NT2/D1 (cell line): ENCODE results near the gene EHD3.
"Not testable (repeated sequence)": the region's sequence is repeated elsewhere in the genome, so short reads cannot be mapped to it uniquely, and the experiment has no call there.

Source experiments
- DNase-seq: peaks from one replicate; pipeline ENCODE4 v3.0.0-alpha.2; 2011; ENCODE audit warnings: low read depth, low spot score
- H3K27me3 ChIP-seq: 2 replicates; pipeline ENCODE4 v1.6.0; 2011; ENCODE audit warnings: mild to moderate bottlenecking; ENCODE audit not compliant: insufficient read length, insufficient read depth
- H3K36me3 ChIP-seq: 2 replicates; pipeline ENCODE4 v1.6.1; 2011; ENCODE audit warnings: mild to moderate bottlenecking, low read length, mixed read lengths; ENCODE audit not compliant: insufficient read depth, insufficient read length
- H3K4me1 ChIP-seq: 2 replicates; pipeline ENCODE4 v1.5.1; 2011; ENCODE audit not compliant: insufficient read depth, insufficient read length
- H3K4me3 ChIP-seq: 2 replicates; pipeline ENCODE4 v1.5.1; 2011; ENCODE audit warnings: low read depth; ENCODE audit not compliant: insufficient read length
- H3K9ac ChIP-seq: 2 replicates; pipeline ENCODE4 v1.6.0; 2011; ENCODE audit warnings: low read depth; ENCODE audit not compliant: insufficient read length
- H3K9me3 ChIP-seq: 2 replicates; pipeline ENCODE4 v1.5.1; 2011; ENCODE audit warnings: mild to moderate bottlenecking, low read length; ENCODE audit not compliant: insufficient read depth
- SUZ12 ChIP-seq: IDR thresholded peaks from 2 replicates; pipeline ENCODE4 v1.6.1; 2011; ENCODE audit not compliant: insufficient read length, insufficient read depth; ENCODE audit errors: extremely low read depth
- YY1 ChIP-seq: IDR thresholded peaks from 2 replicates; pipeline ENCODE4 v1.6.1; 2011; ENCODE audit not compliant: insufficient read length, insufficient read depth
- ZNF274 ChIP-seq: IDR thresholded peaks from 2 replicates; pipeline ENCODE4 v1.6.1; 2011; ENCODE audit warnings: mild to moderate bottlenecking, low read depth, low read length

The EHD3 gene

DNA sequence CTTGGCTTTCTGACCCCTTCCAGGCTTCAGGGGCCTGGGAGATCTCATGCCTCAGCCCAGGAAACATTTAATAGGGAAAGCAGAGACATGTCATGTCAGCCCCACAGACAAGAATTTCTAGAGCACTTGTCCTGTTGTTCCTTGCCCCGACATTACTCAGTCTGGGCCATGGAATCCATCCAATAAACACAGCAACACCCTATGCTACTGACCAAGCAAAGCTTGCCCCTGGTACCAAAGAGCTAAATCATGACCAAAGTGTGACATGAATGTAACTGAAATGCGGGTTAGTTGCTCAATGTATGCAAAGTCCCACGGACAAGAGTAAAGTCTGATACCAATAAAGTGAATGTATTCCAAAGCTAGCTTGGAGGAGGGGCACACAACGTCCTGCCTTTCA lies 35.1 kb downstream of the EHD3 start:
- no peak for TF ChIP-seq YY1
- Histone ChIP-seq H3K36me3 (peaks cover 9% of the 10 kb centered on the region), H3K9ac (no peak overlapping the region), H3K4me3 (no peak overlapping the region), H3K9me3 (no peaks in the 10 kb centered on the region), H3K27me3 (no peaks in the 10 kb centered on the region), H3K4me1 (no peaks in the 10 kb centered on the region)
- no peak for DNase-seq

DNA sequence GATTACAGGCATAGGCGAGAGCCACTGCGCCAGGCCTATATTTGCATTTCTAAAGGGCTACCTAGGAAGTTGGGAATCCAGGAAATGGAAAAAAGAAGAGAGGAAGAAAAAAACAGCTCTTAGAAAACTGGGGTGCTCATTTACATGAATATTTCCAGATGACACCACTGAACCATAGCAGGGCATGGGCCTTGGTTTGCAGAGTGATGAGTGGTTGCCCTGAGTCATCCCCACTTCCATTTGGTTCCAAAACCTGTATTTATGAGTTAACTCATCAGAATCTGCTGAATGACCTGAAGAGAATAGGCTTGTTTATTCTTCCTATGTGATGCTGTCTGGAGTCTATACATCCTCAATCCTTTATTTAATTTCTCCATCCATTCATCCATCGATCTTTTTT lies 36.2 kb downstream of the EHD3 start:
- Histone ChIP-seq H3K36me3 (peaks cover 9% of the 10 kb centered on the region), H3K9ac (no peak overlapping the region), H3K4me1 (no peaks in the 10 kb centered on the region), H3K4me3 (no peak overlapping the region), H3K9me3 (no peaks in the 10 kb centered on the region), H3K27me3 (no peaks in the 10 kb centered on the region)
- no peak for DNase-seq
- TF ChIP-seq YY1 (no peak), ZNF274 (no peak), SUZ12 (no peak)

- TF ChIP-seq YY1, result no peak
- no peak for TF ChIP-seq SUZ12
- TF ChIP-seq ZNF274, result no peak
- H3K9me3 ChIP-seq, result no peaks in the 10 kb centered on the region
- no peaks in the 10 kb centered on the region for H3K27me3 ChIP-seq
- DNase-seq, result no peak
- no peaks in the 10 kb centered on the region for H3K4me1 ChIP-seq
- no peak overlapping the region for H3K4me3 ChIP-seq
- H3K36me3 ChIP-seq, result peaks cover 9% of the 10 kb centered on the region
- H3K9ac ChIP-seq, result no peak overlapping the region
Observed at GRCh38 chr2:31270822-31271231, 36.9 kb downstream of the EHD3 start.

- Histone ChIP-seq H3K36me3 (no peaks in the 10 kb centered on the region), H3K27me3 (no peaks in the 10 kb centered on the region), H3K9me3 (no peaks in the 10 kb centered on the region), H3K4me3 (no peak overlapping the region), H3K9ac (no peak overlapping the region), H3K4me1 (no peaks in the 10 kb centered on the region)
- TF ChIP-seq ZNF274 (no peak), YY1 (no peak), SUZ12 (no peak)
- no peak for DNase-seq
Observed at GRCh38 chr2:31271851-31272267, 37.9 kb downstream of the EHD3 start.

- Histone ChIP-seq H3K9me3 (no peaks in the 10 kb centered on the region), H3K4me1 (no peaks in the 10 kb centered on the region), H3K27me3 (no peaks in the 10 kb centered on the region), H3K4me3 (no peak overlapping the region), H3K36me3 (no peaks in the 10 kb centered on the region), H3K9ac (no peak overlapping the region)
- DNase-seq, result no peak
- TF ChIP-seq SUZ12 (no peak), YY1 (no peak), ZNF274 (no peak)
Observed at GRCh38 chr2:31274401-31275075, 40.6 kb downstream of the EHD3 start.

- Histone ChIP-seq H3K9ac (no peak overlapping the region), H3K4me1 (no peaks in the 10 kb centered on the region), H3K9me3 (no peaks in the 10 kb centered on the region), H3K27me3 (no peaks in the 10 kb centered on the region), H3K4me3 (no peak overlapping the region), H3K36me3 (no peaks in the 10 kb centered on the region)
- no peak for DNase-seq
- TF ChIP-seq YY1 (no peak), SUZ12 (no peak), ZNF274 (no peak)
Observed at GRCh38 chr2:31275976-31276375, 42.0 kb downstream of the EHD3 start.

GRCh38 chr2:31277621-31278020 lies 43.7 kb downstream of the EHD3 start:
- Histone ChIP-seq H3K4me3 (no peak overlapping the region), H3K9me3 (no peaks in the 10 kb centered on the region), H3K9ac (no peak overlapping the region), H3K4me1 (no peaks in the 10 kb centered on the region), H3K36me3 (no peaks in the 10 kb centered on the region), H3K27me3 (no peaks in the 10 kb centered on the region)
- TF ChIP-seq YY1, result no peak
- TF ChIP-seq SUZ12, result no peak
- no peak for TF ChIP-seq ZNF274
- DNase-seq, result no peak

DNA sequence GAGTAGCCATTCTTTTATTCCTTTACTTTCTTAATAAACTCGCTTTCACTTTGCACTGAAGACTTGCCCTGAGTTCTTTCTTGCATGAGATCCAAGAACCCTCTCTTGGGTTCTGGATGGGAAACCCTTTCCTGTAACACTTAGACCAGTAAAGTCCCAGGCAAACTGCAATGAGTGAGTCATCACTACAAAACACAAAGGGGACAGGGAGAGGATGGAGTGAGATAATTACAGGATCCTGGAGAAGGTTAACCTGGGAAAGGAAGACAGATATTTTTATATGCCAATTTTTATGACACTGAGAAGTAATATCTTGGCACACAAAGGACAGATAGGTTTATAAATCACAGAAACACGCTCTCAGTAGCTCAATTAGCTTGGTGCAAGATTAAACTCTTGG lies 48.7 kb downstream of the EHD3 start:
- no peaks in the 10 kb centered on the region for H3K9me3 ChIP-seq

GRCh38 chr2:31283193-31283919 lies 49.4 kb downstream of the EHD3 start:
- not testable (repeated sequence) for DNase-seq, H3K9ac ChIP-seq, H3K36me3 ChIP-seq, H3K4me1 ChIP-seq, H3K9me3 ChIP-seq, H3K27me3 ChIP-seq, H3K4me3 ChIP-seq

More for the DNA sequence above, 48.7 kb downstream of the EHD3 start:
- no peak overlapping the region for H3K9ac ChIP-seq
- no peaks in the 10 kb centered on the region for H3K27me3 ChIP-seq
- H3K36me3 ChIP-seq, result no peaks in the 10 kb centered on the region
- no peak for DNase-seq
- peaks cover 5% of the 10 kb centered on the region for H3K4me1 ChIP-seq
- no peak for TF ChIP-seq ZNF274
- no peak for TF ChIP-seq YY1
- no peak for TF ChIP-seq SUZ12
- no peak overlapping the region for H3K4me3 ChIP-seq
